CD4-positive, alpha-beta T cell treated with Interleukin-4 for 4 hours (primary cell): ENCODE data around the gene COL8A1.
"Not testable (repeated sequence)": the region's sequence is repeated elsewhere in the genome, so short reads cannot be mapped to it uniquely, and the experiment has no call there.

Source experiments
- DNase-seq: peaks from one replicate; pipeline ENCODE4 v3.0.0-alpha.2; 2020

COL8A1 gene

DNA sequence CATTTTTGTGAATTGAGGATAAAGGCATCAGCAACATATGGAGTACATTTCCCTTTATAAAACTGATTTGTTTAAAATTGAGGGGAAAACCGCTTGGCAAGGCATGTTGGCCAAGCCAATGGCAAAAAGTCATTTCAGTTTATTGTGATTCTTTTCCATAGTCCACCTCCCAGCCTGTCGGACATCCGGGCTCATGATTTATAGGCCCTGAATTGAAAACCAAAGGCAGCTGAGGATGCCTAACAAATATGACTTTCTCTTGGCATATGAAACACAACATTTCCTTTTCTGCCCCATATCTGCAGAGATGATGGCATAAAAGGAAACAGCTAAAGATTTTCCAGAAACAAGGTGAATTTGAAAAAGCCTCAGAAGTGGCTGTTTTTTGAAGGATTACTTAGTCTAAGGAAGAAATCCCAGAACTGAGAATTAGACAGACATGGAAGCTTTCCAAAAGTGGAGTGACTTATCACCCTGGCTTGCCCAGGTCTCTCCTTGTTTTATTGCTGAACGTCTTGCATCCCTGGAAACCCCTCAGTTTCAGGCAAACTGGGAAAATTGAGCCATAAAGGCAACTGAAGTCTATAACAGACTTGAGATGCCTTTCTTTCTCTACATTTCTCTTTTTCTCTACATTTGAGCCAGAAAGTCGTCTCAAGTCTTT lies 74.0 kb downstream of the COL8A1 start:
- no peak for DNase-seq

DNA sequence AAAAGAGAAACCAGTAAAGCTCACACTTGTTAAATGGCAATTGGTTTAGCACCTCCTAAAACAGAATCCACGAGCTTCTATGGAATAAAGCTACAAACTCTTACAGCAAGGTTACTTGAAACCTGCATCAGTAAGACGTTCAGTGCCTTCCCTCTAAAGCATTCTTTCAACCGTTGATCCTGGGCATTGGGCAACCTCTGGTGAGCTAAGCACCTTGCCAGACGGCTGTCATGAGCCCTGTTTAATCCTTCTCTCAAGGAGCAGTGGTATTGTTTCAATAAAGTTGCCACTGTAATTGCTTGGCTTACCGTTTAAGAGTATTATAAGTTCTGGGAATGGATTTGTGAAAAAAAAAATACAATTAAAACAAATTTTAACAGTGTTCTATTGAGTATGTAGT lies 75.0 kb downstream of the COL8A1 start:
- DNase-seq: no peak

DNA sequence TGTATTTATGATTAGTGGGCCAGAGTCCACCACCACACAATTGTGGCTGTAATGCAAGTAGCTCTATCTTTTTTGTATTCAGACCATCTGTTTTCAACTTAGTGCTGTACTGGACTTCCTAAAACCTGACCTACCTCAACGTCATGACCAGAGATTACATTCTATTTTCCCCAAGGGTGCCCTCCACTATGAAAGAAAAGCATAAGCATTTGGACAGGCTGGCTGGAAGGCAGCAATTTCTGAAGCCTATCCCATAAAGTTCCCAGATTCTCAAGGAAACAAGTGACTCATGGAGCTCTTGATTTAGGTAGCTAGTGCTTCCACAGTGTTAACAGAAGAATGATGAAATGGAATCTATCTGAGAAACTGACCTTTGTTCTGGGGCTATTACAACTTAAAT lies 75.8 kb downstream of the COL8A1 start:
- DNase-seq: no peak

DNA sequence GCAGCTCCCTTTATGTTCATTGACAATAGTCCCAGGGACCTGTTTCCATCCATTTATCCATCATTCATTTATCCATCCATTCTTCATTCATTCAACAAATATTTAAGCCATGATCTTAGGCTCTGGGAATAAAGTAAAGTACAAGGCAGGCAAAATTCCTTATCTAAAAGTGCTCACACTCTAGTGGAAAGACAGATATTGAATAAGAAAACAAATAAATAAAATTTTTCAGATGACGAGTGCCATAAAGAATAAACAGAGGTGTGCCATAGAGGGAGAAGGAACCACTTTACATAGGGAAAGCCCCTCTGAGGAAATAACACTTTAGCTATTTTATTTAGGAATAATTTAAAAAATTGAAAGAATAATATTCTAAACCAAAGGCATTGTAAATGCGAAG lies 76.2 kb downstream of the COL8A1 start:
- no peak for DNase-seq

DNA sequence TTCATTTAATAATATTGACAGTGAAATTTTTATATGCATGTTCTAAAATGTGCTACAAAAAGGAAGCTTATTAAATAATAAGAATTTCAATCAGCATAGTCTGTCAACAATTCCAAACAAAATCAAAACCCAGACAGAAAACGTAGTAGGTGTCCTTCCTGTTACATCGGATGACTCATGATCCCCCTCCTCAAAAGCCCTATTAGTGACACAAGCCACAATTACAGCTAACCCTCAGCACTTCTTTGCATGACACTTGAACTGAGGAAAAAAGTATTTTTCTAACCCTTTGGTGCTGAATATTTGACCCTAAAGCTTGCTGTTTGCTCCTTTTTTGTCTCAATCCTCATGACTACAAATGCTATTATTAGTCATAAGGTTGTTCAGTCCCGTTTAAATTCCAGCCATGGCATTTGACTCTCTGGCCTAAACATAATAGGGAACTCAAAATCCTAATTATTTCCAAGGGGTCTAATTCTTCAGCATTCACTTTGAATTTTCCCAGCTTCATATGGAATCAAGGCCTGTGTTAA lies 78.1 kb downstream of the COL8A1 start:
- no peak for DNase-seq

DNA sequence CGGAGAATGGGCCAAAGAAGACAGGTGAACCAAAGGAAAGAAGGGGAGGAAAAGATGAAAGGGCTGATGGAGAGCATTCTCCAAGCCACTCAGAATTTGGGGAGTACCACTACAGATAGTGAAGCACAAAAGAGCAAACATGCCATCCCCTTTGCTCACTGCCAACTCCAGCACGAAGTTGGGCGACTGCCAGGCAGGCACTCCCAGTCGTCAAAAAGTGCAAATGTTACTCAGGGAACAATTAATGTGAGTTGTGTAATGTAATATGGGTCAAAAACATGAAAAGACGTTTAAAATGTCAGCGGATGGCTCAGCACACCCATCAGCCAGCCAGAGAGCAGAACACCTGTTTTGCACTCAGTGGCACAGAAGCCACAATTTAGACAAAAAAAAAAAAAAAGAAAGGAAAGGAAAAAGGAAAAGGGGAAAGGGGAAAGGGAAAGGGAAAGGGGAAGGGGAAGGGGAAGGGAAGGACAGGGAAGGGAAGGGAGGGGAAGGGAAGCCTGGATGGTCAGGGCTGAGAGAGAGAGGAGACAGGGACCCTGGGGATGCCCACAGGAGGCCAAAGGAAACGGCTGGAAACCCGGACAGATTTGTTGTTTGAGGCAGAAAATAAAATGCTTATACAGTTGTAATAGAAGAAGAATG lies 82.7 kb downstream of the COL8A1 start:
- no peak for DNase-seq

DNA sequence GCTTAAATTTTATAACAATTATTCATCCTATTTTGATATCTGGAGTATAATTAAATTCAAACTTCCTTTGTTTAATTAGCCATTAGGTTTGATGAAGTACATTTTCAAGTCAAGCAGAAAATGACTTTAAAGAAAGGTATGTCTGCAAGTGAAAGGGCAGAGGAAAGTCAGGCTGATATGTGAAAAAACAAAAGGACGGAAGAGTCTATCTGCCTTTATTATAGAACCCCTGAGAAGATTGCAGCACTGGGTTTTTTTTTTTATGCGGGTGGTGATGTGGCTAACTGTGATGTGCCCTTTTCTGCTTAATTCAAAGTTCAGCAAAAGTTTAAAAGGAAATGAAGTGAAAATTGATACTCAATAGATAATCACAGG lies 83.2 kb downstream of the COL8A1 start:
- no peak for DNase-seq

DNA sequence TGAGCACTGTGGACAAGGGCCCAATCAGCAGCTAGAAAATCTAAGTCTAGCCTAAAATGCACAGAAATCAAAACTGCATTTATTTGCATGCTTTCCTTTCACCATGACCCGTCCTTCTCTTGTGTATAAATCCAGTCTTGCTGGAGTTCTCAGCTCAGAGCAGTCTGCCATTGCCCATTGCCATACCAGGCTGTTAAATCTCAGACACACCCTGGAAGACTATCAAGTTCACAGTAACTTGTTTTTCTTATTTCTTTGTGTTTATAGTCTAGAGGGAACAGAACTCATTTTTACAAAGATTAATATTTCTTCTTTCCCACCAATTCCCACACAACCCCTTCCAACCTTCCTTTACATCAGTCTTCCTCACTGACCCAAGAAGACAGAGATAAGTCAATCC lies 85.9 kb downstream of the COL8A1 start:
- DNase-seq: no peak

DNA sequence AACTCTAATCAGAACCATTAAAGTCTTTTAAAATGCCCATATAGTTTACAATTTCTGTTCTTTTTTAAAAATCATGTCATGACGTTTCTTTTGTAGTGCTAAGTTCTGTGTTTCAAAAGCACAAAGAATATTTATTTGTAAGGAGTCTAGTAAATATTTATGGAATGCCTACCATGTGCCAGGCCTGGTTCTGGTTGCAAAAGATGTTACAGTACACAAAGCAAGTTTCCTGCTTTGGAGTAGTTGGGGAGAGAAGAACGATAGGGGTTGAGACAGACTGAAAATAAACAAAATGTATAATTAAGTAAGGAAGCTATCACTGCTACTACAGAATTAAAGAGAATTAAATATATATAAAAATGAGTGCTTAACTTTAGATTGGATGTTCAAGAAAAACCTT lies 92.5 kb downstream of the COL8A1 start:
- no peak for DNase-seq

DNA sequence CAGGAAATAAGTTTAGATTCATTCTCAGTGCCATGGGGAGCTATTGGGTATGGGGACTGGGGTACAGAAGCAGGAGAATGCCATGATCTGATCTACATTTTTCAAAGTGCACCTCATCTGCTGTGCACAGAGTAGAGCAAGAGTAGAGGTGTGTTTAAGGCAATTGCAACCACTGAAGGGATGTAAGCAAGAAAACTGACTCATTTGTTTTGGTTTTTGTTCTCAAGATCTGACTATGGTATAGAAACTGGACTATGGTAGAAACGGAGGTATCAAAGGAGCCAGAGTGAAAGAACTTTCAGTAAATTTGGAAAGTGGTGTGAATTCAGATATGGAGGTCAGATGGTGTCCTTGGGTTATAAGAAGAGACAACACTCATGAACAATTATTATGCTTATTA lies 93.1 kb downstream of the COL8A1 start:
- DNase-seq: no peak

DNA sequence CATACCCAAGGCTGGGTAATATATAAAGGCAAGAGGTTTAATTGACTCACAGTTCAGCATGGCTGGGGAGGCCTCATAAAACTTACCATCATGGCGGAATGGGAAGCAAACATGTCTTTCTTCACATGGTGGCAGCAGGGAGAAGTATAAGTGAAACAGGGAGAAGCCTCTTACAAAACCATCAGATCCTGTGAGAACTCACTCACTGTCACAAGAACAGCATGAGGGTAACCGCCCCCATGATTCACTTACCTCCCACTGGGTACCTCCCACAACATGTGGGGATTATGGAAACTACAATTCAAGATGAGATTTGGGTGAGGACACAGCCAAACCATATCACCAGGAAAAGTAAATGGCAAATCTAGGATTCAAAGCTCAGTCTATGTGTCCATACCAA lies 102.0 kb downstream of the COL8A1 start:
- not testable (repeated sequence) for DNase-seq

DNA sequence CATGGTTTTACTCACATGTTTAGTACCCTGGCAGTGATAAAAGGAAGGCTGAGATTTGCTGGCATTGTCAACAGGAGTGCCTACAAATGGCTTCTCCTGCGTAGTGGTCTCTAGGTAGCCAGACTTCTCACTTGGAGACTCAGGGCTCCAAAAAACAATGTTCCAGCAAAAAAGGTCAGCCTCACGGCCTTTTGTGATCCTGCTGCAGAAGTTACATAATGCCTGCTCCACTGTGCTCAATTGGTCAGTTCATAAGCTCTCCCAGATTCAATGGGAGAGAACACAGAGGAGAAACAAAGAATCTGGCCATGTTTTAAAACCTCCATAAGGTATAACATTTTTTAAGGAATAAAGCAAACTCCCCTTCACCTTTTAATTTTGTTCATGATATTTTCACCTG lies 103.2 kb downstream of the COL8A1 start:
- DNase-seq: no peak

DNA sequence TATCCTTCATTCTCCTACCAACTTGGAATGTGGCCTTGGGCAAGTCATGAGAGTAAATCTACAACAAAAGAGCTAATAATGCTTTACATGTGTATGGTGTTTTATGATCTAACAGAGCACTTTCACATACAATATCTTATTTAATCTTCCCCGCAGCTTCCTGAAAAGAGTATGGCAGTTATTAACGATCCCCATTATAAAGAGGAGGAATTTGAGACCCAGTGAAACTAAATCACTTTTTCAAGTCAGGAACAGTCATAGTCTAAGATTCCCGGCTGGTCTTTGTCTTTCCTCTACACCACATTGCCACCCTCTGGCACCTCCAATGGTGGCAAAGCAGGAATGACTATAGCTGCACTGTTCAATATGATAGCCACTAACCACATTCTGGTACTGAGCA lies 109.5 kb downstream of the COL8A1 start:
- no peak for DNase-seq

DNA sequence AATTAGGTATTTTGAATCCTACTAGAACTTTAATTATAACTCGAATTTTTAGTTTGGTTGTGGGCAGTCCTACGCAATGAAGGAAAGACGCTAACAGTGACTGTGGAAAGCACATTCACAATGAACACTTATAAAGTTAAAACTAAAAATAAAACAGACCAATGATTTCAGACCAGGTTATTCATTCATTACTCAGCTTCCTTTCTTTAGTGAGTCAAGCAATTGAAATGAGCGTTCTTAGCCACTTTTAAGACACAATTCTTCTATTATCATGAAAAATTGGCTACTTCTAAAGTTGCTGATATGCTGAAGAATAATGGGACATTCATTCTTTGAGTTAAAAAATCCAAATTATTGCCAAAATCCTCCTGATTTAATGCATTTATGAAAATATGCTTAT lies 113.3 kb downstream of the COL8A1 start:
- no peak for DNase-seq

DNA sequence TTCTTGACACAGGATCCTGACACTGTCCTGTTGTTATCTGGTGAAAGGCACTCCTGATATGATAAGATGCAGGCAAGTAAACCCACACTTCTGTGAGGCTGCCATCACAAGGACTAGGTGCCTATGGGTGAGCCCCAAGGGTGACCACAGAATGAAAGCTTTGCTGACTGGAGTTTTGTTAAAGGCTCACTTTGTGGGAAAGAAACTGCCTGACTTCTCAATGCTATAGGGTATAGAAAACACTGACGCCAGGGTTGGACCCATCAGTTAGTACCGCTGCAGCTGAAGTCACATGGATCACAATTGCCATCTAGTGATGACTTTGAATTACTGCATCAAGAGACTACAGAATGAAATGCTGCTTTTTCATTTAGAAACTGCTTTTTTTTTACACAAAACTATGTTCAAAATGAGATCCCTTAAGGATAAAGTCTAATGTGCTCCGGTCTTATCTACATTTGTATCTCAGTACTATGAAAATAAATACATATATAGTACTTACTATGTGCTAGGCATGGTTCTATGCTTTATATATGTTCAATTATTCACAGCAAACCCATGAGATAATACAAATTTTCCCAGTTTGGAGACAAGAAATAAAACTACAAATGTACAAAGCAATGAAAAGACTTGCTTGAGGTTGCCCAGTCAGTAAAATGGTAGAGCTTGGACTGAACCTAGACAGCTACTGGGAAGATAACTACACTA lies 115.0 kb downstream of the COL8A1 start:
- peak; percentile 10 for DNase-seq

DNA sequence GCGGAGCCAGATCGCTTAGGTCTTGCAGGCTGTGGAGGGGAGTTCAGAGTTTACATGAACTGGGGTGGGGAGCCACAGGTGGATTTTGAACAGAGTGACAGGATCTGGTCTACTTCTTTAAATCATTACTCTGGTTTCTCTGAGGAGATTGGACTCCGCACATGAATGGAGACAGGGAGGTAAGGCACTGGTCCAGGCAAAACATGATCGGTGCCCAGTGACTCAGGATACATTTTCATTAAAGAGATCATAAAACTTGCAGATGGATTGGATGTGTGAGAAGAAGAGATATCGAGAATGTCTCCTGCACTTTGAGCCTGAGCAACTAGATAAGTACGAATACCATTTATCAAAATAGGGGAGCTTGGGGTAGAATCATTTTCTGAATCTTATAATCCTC lies 117.4 kb downstream of the COL8A1 start:
- DNase-seq: no peak

DNA sequence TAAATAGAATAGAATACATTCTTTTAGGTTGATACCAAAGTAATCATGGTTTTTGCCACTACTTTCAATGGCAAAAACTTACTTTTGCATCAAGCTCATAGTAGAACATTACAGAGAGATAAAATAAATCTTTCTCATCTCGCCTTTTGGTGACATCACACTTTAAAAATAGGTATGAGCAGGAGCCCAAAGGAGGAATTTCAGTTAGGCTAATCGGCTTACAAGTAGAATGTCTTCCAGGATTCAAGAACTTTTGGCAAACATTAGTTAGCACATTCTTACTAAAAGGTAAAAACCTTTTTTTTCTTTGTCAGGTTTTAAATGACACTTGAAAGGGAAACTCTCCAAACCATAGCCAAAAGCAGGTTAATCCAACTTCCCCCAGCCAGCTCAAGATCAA lies 119.6 kb downstream of the COL8A1 start:
- DNase-seq: no peak

DNA sequence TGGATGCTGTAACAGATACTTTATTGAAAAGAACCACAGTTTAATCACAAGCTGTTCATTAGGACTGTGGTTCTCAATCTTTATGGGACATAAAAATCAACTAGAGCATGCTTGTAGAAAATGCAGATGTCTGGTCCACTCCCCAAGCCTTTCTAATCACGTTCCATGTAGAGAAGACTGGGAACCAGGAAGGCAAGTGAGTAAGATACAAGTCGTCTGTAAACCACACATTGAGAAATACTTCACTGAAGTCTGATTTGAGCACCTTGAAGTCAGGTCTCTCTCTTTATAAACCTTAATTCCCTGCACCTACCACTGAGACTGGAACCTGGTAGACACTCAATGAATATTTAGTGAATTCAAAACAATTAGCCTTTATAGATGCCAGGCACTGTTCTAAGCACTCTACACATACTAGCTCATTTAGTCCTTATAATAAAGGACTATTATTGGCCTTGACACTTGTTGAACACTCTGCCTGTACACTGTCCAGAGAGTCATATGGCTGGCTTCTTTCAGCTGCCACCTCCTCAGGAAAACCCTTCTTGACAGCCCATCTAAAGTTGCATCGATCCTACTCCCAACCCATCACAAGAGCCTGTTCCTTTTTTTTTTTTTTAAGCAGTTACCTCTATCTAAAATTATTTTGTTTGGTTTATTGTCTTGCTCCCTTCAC lies 120.2 kb downstream of the COL8A1 start:
- DNase-seq: no peak

DNA sequence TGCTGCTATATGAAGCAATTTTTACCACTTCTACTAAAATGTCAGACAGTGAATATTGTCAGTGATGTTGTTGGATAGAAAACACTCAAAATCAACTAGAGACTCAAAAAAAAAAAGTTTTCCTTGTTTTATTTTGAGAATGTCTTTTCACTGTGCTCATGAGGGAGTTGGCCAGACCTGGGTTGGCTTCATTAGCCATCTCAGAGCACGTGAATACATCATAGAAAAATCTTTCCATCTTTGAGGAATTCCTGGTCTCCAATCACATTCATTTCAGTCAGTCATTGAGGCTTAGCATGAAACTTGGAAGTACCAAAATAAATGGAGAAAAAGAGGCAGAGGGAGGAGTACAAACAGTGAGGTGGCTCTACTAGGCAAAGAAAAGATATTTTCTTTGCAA lies 121.6 kb downstream of the COL8A1 start:
- DNase-seq: no peak

DNA sequence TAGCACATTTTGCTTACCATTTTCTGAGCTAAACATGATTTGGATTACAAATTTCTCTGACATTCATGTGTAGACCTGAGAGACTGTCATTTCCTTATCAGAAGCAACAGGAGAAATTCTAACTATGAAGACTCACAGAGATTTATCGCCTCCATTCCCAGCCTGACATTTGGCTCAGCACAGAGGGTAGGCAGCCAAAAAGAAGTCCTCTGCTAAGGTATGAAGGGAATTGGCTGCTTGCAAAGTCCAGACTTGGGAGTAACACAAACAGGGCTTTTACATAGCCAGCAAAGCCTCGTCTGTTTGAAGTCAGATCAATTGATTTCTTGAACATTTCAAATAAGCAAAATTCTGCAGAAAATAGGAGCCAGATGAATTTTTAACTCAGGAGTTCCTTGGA lies 122.2 kb downstream of the COL8A1 start:
- DNase-seq: no peak

DNA sequence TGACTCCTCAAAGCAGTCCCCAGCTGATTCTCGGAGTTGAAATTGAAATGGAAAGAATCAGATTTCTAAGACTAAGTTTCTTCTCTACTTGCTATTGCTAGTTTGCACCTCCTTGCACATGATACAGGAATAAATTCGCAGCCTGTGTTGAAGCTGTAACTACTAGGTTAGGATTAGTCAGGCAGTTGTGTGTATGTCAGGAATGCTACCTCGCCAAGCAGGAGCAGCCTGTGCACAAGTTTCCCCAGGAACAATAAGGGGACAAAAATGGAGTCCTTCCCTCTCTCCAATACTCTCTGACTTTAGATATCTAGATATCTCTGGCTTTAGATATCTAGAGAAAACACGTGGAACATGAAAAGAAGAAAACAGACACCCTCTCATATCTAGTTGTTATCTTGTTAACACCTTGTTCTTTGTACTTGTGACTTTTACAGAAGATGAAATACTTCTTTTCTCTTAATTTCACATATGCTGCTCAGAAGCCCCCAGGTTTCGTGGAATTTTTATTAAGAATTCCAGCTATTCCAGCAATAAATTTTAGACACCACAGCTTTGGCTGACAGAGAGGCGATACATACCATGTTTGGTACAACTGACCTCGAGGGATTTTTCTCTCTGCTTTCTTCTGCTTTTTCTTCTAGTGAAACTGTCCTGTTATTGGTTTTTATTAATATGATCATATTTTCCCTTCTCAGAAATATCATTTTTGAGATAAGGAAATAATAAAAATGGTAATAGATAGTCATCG lies 123.2 kb downstream of the COL8A1 start:
- DNase-seq: no peak

DNA sequence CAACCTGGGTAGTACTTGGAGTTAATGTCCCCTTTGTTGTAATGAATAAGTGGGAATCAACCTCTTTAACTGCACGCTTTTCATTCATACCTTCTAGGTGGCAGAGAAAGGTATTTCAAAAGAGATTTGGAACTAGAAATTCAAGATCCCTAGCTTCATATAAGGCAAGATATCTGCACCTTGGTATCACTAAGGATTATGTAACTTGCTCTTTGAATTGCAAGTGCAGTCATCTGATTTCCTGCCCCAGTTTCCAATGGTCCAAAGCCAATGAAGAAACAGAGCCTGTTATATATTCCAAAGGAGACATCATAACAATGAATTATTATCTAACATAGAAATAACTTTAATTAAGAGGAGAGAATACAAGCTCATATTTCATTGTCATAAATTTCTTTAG lies 124.5 kb downstream of the COL8A1 start:
- no peak for DNase-seq

DNA sequence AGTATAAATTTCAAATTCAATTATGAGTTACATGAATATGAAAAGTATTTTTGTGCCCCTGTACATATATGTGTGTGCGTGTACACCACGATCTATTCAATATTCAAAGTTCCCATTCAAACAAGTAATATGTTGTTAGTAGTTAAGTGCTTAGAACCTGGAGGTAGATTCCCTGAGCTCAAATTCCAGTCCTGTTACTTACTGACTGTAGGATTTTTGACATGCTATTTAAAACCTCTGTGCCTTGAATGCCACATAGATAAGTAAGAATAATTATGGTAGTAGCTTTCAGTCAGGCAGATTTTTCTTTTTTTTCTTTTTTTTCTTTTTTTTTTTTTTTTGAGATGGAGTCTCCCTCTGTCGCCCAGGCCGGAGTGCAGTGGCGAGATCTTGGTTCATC lies 126.0 kb downstream of the COL8A1 start:
- no peak for DNase-seq
